Common myeloid progenitor, CD34-positive (primary cell): ENCODE results near the gene VGF.

Experiments
- CTCF ChIA-PET: fragments of 350-600 bp; sonication (Branson Sonifier 250); formaldehyde crosslinking; loops from one replicate; lab custom pipeline; 2021; ENCODE audit warnings: antibody characterized with exemption; lab: Charles Lee
- POLR2A ChIA-PET: fragments of 350-600 bp; sonication (Branson Sonifier 250); formaldehyde crosslinking; loops from one replicate; lab custom pipeline; 2021; ENCODE audit warnings: antibody characterized with exemption; lab: Charles Lee
- DNase-seq, 3 donors: peaks; one replicate each; pipeline versions ENCODE4 v3.0.0 to v3.0.0-alpha.2; 2013
- H3K27ac ChIP-seq, 2 experiments: 1 replicate in 1 of 2; 2 replicates in 1 of 2; pipeline ENCODE4 v1.7.0; 2013; ENCODE audit warnings: inconsistent platforms in 2 of 2, low read length in 2 of 2, mild to moderate bottlenecking in 2 of 2, low read depth in 1 of 2, moderate library complexity in 1 of 2; ENCODE audit not compliant: severe bottlenecking in 2 of 2, insufficient read depth in 1 of 2, poor library complexity in 1 of 2
- H3K27me3 ChIP-seq, 5 experiments: replicated peaks in 2 of 5; 1 replicate in 3 of 5; 2 replicates in 2 of 5; pipeline versions ENCODE4 v1.6.1 to v1.7.0; 2013; ENCODE audit warnings: low read length in 4 of 5, mild to moderate bottlenecking in 2 of 5, moderate library complexity in 2 of 5, inconsistent platforms in 1 of 5; ENCODE audit not compliant: insufficient read depth in 5 of 5, control insufficient read depth in 4 of 5
- H3K36me3 ChIP-seq, 4 experiments: 1 replicate in 2 of 4; 2 replicates in 2 of 4; pipeline versions ENCODE4 v1.6.1 to v1.7.0; 2013; ENCODE audit warnings: low read length in 3 of 4, control low read depth in 1 of 4, mild to moderate bottlenecking in 1 of 4; ENCODE audit not compliant: control insufficient read depth in 4 of 4, insufficient read depth in 4 of 4
- H3K4me1 ChIP-seq, 4 experiments: 1 replicate in 3 of 4; 2 replicates in 1 of 4; pipeline versions ENCODE4 v1.6.1 to v1.7.1; 2013; ENCODE audit warnings: low read length in 3 of 4, mild to moderate bottlenecking in 3 of 4, control low read depth in 1 of 4, inconsistent platforms in 1 of 4, moderate library complexity in 1 of 4; ENCODE audit not compliant: control insufficient read depth in 4 of 4, insufficient read depth in 4 of 4; ENCODE audit errors: control extremely low read depth in 1 of 4
- H3K4me3 ChIP-seq, 7 experiments: 1 replicate in 4 of 7; 2 replicates in 3 of 7; pipeline versions ENCODE4 v1.5.1 to v1.7.0; 2013; ENCODE audit warnings: mild to moderate bottlenecking in 7 of 7, low read length in 6 of 7, moderate library complexity in 6 of 7, inconsistent platforms in 2 of 7, low read depth in 2 of 7, control low read depth in 1 of 7; ENCODE audit not compliant: insufficient read depth in 4 of 7, control insufficient read depth in 1 of 7; ENCODE audit errors: extremely low read depth in 1 of 7
- H3K9me3 ChIP-seq, 5 experiments: 1 replicate in 4 of 5; 2 replicates in 1 of 5; pipeline versions ENCODE4 v1.6.1 to v1.7.1; 2013; ENCODE audit warnings: low read length in 4 of 5, mild to moderate bottlenecking in 2 of 5, inconsistent platforms in 1 of 5, low read depth in 1 of 5, moderate library complexity in 1 of 5; ENCODE audit not compliant: control insufficient read depth in 4 of 5, insufficient read depth in 2 of 5; ENCODE audit errors: control extremely low read depth in 1 of 5
- WGBS: methylation state at CpG from one replicate; pipeline ENCODE4 v1.1.5; 2013; ENCODE audit not compliant: insufficient coverage; 5-methylcytosine and 5-hydroxymethylcytosine counted together

The VGF gene

DNA sequence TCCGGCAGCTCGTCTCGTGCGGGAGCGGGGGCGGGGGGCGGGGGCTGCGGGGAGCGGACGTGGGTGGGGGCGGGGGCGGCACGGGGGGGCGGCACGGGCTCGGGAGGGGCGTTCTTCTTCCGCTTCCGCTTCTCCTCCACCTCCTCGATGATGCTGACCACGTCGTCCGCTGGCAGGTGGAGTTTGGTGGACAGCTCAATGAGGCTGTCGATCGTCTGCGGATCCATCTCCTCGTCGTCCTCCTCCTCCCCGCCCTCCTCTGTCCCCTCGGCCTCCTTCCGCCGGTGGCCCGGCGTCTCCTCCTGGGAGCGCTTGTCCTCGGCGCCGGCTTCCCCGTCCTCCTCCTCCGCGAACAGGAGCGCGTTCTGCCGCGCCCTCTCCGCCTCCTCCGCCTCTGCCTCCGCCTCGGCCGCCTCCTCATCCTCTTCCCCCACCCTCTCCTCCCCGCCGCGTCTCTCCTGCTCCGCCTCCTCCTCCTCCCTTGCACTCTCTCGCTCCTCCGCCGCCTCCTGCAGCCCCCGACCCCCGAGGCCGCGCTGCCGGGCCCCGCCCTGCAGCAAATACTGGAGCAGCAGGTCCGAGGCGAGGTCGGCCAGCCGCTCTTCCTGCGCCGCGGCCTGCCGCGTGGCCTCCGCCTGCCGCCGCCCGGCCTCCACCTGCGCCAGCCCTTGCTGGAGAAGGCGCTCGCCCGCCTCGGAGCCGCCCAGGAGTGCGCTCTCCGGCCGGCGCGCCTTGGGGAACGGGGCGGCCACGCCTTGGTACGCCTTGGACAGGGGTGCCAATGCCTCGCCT is 1.9 kb downstream of the VGF start:
- WGBS, result under 1% methylated on average over 74 of the region's 92 CpGs
- ChIA-PET CTCF (interaction anchor here (0.6 to 1.6 kb wide), 3 partner anchors 11 to 313 kb away, joined by 3 read pairs; no protein-coding TSS in a partner anchor), POLR2A (no interaction called here)
- peaks cover 0 to 11% (median 0%) of the 10 kb centered on the region in 4 experiments for H3K36me3 ChIP-seq
- peak overlapping the region in 6 of 7 experiments; percentile 10 to 54 (median 43) for H3K4me3 ChIP-seq
- no peak for DNase-seq
- H3K27ac ChIP-seq, result no peak overlapping the region
- H3K9me3 ChIP-seq, result no peaks in the 10 kb centered on the region
- H3K27me3 ChIP-seq, result peaks cover 0 to 65% (median 32%) of the 10 kb centered on the region in 5 experiments
- peaks cover 0 to 45% (median 36%) of the 10 kb centered on the region in 4 experiments for H3K4me1 ChIP-seq

DNA sequence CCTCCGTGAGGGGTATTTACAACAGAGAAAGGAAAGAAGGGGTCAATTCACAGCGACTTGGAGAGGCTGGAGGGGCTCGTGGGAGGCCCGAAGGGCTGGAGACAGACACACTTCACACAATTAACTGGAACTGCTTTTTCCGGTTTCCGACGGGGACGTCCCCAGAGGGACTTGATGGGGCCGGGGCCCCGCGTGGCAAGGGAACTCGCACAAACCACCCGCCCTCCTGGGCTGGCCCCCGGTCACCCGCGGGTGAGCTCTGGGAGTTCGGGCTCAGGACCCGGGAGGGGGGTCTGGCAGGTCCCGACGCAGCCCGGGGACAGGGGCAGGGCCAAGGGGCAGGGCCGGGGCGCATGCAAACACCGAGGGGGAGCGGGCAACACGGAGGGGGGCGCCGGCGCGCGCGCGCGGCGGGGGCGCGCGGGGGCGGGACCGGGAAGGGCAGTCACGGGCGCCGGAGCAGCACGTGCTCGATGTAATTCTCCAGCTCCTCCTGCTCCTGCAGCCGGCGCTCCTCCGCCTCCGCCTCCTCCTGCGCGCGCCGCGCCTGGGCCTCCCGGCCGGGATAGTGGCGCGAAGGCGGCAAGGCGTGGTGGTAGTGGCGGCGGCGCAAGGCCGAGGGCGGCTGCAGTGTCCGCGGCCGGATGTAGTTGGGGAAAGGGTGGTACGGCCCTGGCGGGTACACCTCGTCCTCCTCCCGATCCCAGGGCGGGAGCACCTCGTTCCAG is 2.7 kb downstream of the VGF start:
- peak overlapping the region in 4 of 7 experiments; percentile 19 to 54 (median 39) for H3K4me3 ChIP-seq
- peaks cover 0 to 57% (median 26%) of the 10 kb centered on the region in 5 experiments for H3K27me3 ChIP-seq
- WGBS, result 0% methylated on average over 44 of the region's 74 CpGs

DNA sequence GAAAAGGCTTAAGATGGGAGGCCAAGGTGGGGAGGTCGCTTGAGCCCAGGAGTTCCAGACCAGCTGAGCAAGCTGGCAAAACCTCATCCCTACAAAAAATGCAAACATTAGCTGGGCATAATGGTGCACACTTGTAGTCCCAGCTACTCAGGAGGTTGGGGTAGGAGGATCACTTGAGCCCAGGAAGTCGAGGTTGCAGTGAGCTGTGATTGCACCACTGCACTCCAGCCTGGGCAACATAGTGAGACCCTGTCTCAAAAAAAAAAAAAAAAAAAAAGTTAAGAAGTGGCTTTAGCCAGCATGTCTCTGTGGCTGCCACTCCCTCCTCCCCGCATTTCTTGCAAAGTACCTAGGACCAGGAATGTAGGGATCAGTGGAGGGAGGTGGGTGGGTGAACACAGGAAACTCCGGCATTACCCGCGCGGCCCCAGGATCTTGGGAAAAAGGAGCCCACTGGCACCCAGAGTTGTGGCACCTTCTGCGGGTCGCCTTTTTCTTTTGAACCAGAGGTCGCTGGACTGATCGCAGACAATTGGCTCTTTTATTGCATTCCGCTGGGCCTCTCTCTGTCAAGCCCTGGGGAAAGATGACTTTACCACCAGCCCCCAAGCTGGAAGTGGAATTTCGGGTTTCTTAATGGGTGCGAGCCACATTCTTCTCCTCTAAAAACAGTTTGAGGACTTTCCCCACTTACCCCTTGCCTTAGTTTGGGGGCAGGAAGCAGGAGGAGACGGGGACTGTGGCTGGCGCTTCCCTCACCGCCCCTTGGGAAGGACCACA is 3.5 kb downstream of the VGF start:
- POLR2A ChIA-PET, result no interaction called here
- H3K4me3 ChIP-seq, result no peak overlapping the region
- H3K36me3 ChIP-seq, result peaks cover 0 to 14% (median 2%) of the 10 kb centered on the region in 4 experiments
- H3K4me1 ChIP-seq, result peaks cover 0 to 41% (median 31%) of the 10 kb centered on the region in 4 experiments
- H3K9me3 ChIP-seq, result no peaks in the 10 kb centered on the region
- no peak overlapping the region for H3K27ac ChIP-seq
- no peak for DNase-seq
- WGBS, result 83% methylated on average over 12 of the region's 17 CpGs
- H3K27me3 ChIP-seq, result peaks cover 0 to 49% (median 19%) of the 10 kb centered on the region in 5 experiments
- CTCF ChIA-PET, result interaction anchor here (1.0 to 1.6 kb wide), 2 partner anchors 12 to 30 kb away, joined by 3 to 4 read pairs; no protein-coding TSS in a partner anchor

More for the DNA sequence above, 2.7 kb downstream of the VGF start:
- CTCF ChIA-PET, result interaction anchor here (0.6 to 1.6 kb wide), 3 partner anchors 12 to 312 kb away, joined by 3 read pairs; no protein-coding TSS in a partner anchor
- Histone ChIP-seq H3K9me3 (no peaks in the 10 kb centered on the region), H3K27ac (no peak overlapping the region), H3K36me3 (peaks cover 0 to 14% (median 0%) of the 10 kb centered on the region in 4 experiments), H3K4me1 (peaks cover 0 to 45% (median 36%) of the 10 kb centered on the region in 4 experiments)
- POLR2A ChIA-PET, result no interaction called here
- DNase-seq, result peak in 1 of 3 donors; percentile 33

DNA sequence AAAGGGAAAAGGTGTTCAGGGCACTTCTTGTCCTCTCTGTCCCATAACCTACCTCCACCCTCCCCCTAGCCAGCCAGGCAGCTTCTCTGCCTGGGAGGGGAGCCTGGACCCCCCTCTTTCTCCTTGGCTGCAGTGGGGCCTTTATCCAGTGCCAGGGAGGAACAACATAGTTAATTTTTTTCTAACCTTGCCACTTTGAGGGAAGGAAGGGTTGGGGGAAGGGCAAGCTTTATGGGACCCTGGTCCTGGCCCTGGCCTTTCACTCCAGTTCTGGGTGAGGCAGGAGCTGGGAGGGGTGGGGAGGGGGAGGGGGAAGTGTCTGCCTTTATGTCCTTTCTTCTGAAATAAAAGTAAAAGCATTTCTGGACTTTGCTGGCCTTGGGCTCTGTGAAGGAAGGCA is 4.5 kb downstream of the VGF start:
- ChIA-PET CTCF (interaction anchor here (1.0 kb wide), 1 partner anchor 31 kb away, joined by 4 read pairs; no protein-coding TSS in a partner anchor), POLR2A (no interaction called here)
- H3K27ac ChIP-seq, result no peak overlapping the region
- peaks cover 0 to 32% (median 26%) of the 10 kb centered on the region in 4 experiments for H3K4me1 ChIP-seq
- H3K36me3 ChIP-seq, result peaks cover 0 to 14% (median 2%) of the 10 kb centered on the region in 4 experiments
- no peak overlapping the region for H3K4me3 ChIP-seq
- no peak for DNase-seq
- H3K9me3 ChIP-seq, result no peaks in the 10 kb centered on the region
- H3K27me3 ChIP-seq, result peaks cover 0 to 40% (median 15%) of the 10 kb centered on the region in 5 experiments

DNA sequence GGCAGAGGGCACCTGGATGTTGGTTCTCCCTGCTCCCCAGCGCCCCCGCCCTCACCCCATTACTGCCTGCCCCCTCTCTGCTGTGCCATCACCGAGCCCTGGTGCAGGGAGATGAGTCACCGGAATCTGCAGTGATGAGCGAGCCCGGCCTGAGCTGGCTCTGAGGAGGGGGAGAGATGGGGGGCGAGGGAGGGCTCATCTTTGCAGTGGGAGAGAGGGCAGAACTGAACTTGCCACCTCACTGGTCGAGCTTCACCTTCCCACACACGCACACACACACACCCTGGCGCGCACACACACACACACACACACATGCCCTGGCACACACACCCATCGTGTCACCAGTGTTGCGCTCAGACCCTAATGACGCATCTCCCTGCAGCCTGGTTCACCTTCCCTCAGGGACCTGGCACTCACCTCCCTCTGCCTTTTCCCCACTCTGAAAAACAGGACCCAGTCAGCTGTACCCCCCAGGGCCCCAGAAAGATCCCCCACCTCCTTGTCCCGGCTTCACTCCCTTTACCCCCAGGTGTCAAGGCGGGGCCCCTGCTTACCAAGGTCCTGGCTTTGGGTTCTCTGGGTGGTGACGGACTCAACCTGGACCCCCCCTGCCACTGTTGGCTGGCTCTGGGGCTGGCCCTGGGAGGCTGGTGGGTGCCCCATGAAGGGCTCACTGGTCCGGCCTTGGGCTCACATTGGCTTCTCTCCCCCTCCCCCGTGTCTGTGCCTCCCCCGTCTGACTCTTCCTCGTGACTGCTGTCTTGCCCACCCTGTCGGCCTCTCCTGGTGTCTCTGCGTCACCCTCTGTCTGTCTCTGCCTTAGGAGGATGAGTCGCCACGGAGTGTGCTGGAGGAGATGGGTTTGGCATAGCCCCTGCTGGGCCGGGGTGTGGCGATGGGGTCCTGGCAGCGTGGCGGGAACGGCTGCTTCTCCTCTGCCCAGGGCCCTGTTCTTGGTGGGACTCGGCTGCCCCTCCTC is 5.4 kb downstream of the VGF start:
- Histone ChIP-seq H3K27me3 (peaks cover 0 to 32% (median 12%) of the 10 kb centered on the region in 5 experiments), H3K27ac (no peak overlapping the region), H3K4me1 (peaks cover 0 to 32% (median 26%) of the 10 kb centered on the region in 4 experiments), H3K9me3 (no peaks in the 10 kb centered on the region), H3K36me3 (peaks cover 0 to 14% (median 2%) of the 10 kb centered on the region in 4 experiments), H3K4me3 (no peak overlapping the region)
- DNase-seq, result no peak
- WGBS, result 93% methylated on average over 15 of the region's 31 CpGs
- ChIA-PET POLR2A (no interaction called here), CTCF (interaction anchor here (2.2 kb wide), 1 partner anchor 16 kb away, joined by 7 read pairs; no protein-coding TSS in a partner anchor)
